Pancreas (tissue), 10 donors: Measurements from ENCODE around the gene SOX18. TPM values are rescaled to one million over a fixed set of nuclear protein-coding genes. Genes with fewer than 3 reads are reported as not detected.

ENCODE experiments used
- ATAC-seq, 4 donors: fragments of 200-7000 bp; cut with Tn5 transposase; one replicate each; pipeline versions ENCODE4 v1.8.0 to v1.9.1; 2020; ENCODE audit warnings: mild to moderate bottlenecking in 4 of 4, moderate library complexity in 4 of 4
- DNase-seq, 6 donors: peaks; one replicate each; pipeline ENCODE4 v3.0.0-alpha.2; 2020
- FAIRE-seq: peaks from 2 replicates; lab custom pipeline; 2012; peaks lifted over from hg19 to GRCh38; lab: Jason Lieb, UNC
- H3K27ac ChIP-seq, 4 donors: fragments of 200-600 bp; sonication (generic); 1 replicate in 3 of 4; 2 replicates in 1 of 4; pipeline versions ENCODE4 v1.5.0 to v1.8.0; 2020
- H3K27me3 ChIP-seq, 4 donors: fragments of 200-600 bp; one replicate each; pipeline ENCODE4 v1.8.0; 2021
- H3K36me3 ChIP-seq, 3 donors: fragments of 200-600 bp; sonication (generic) in 1 of 3; one replicate each; pipeline versions ENCODE4 v1.5.0 to v1.8.0; 2020 to 2021
- H3K4me1 ChIP-seq, 3 donors: fragments of 200-600 bp; one replicate each; pipeline ENCODE4 v1.8.0; 2021
- H3K4me3 ChIP-seq, 4 donors: fragments of 200-600 bp; sonication (generic) in 2 of 4; one replicate each; pipeline versions ENCODE4 v1.5.0 to v1.8.0; 2020 to 2021
- H3K9me3 ChIP-seq, 4 donors: fragments of 200-600 bp; one replicate each; pipeline ENCODE4 v1.8.0; 2021
- WGBS, 2 donors: extraction: QIAGEN DNeasy Blood & Tissue Kit; methylation state at CpG; one replicate each; pipeline ENCODE4 v1.1.7; 2013; 5-methylcytosine and 5-hydroxymethylcytosine counted together
- intact Hi-C, 3 donors: fragments of 100-400 bp; cut with DNase I; formaldehyde crosslinking; loops; one replicate each; pipeline versions ENCODE4 v1.11.1 to v1.14.2; 2022
- polyA plus RNA-seq, 2 donors: library from polyadenylated mRNA; stranded (reverse); fragments of 200-250 nt; gene quantifications; one replicate each; pipeline ENCODE4 v1.2.3, GENCODE V29; 2013
- total RNA-seq, 6 donors: library from RNA; stranded (reverse); fragmentation: NEBNext Ultra II Directional in 4 of 6; extraction: Animal tissue kit (Norgen Biotek cat#: 25700) in 4 of 6; gene quantifications; one replicate each; pipeline versions ENCODE4 v1.2.1 to v1.2.4, GENCODE V29; 2021 to 2023
- TF ChIP-seq, protein P1 (sequence below), 4 donors: fragments of 200-600 bp; sonication (generic) in 3 of 4; IDR thresholded peaks; one replicate each; pipeline versions ENCODE4 v1.5.0 to v1.8.0; 2021; ENCODE audit warnings: antibody characterized with exemption in 4 of 4
- donor health status: healthy with polysubstance abuse.
- donor health status: DM: no; HTN: no; CAD: no; lungs with moderate emphysema.
- donor health status: DM: no; HTN: no; CAD: no.
- donor health status: control.
- donor health status: control.
- donor health status: Bipolar disorder and iron deficiency.
- donor health status: DM: yes; HTN: yes; CAD: no.
- donor health status: DM: no; HTN: no; CAD: no.
- donor health status: DM: no; HTN: no; CAD: no.
- donor health status: DM: yes; HTN: yes; CAD: no.

Gene SOX18
- total and polyA plus RNA-seq, 8 donors, result 3.7 to 9.1 (median 6.0) TPM

DNA sequence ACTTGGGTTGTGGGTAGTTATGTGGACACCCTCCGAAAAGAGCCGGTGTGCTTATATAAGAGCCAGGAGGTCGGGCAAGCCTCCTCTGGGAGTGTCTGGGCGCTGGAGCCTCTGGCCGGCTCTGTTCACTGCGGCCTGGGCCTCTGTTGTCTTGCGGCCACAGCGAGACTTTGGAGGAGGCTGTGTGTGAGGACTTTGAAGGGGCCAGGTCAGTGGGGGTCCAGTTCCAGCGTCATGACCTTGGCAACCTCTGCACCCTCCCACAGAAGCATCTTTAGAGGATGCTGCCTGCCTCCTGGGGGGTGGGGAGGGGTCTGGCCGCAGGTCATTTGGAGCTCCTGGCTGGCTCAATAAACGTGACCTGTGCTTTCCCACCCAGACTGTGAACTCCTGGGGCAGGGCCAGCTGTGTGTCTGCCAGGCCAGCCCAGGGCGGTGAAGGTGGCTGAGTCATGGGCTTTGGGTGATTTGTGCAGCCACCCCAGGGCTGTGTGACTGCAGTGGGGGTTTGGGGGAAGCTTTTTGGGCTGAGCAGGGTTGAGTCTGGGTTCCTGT is 14.8 kb upstream of the SOX18 start:
- Histone ChIP-seq H3K4me3 (peak overlapping the region in 2 of 4 donors; percentile 79 to 92), H3K9me3 (no peaks in the 10 kb centered on the region), H3K27ac (no peak overlapping the region), H3K27me3 (no peaks in the 10 kb centered on the region), H3K36me3 (no peaks in the 10 kb centered on the region), H3K4me1 (peaks cover 0 to 5% (median 4%) of the 10 kb centered on the region in 3 donors)
- TF ChIP-seq, protein P1, sequence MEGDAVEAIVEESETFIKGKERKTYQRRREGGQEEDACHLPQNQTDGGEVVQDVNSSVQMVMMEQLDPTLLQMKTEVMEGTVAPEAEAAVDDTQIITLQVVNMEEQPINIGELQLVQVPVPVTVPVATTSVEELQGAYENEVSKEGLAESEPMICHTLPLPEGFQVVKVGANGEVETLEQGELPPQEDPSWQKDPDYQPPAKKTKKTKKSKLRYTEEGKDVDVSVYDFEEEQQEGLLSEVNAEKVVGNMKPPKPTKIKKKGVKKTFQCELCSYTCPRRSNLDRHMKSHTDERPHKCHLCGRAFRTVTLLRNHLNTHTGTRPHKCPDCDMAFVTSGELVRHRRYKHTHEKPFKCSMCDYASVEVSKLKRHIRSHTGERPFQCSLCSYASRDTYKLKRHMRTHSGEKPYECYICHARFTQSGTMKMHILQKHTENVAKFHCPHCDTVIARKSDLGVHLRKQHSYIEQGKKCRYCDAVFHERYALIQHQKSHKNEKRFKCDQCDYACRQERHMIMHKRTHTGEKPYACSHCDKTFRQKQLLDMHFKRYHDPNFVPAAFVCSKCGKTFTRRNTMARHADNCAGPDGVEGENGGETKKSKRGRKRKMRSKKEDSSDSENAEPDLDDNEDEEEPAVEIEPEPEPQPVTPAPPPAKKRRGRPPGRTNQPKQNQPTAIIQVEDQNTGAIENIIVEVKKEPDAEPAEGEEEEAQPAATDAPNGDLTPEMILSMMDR (IDR thresholded peaks at IDR 0.05), result no peak
- no peak for FAIRE-seq
- intact Hi-C loops, result no loop called here
- ATAC-seq, result peak in 1 of 4 donors; percentile 7
- peak in 1 of 6 donors; percentile 73 for DNase-seq
- WGBS, 2 donors, result 38 to 52% methylated on average over 12 of the region's 12 CpGs

DNA sequence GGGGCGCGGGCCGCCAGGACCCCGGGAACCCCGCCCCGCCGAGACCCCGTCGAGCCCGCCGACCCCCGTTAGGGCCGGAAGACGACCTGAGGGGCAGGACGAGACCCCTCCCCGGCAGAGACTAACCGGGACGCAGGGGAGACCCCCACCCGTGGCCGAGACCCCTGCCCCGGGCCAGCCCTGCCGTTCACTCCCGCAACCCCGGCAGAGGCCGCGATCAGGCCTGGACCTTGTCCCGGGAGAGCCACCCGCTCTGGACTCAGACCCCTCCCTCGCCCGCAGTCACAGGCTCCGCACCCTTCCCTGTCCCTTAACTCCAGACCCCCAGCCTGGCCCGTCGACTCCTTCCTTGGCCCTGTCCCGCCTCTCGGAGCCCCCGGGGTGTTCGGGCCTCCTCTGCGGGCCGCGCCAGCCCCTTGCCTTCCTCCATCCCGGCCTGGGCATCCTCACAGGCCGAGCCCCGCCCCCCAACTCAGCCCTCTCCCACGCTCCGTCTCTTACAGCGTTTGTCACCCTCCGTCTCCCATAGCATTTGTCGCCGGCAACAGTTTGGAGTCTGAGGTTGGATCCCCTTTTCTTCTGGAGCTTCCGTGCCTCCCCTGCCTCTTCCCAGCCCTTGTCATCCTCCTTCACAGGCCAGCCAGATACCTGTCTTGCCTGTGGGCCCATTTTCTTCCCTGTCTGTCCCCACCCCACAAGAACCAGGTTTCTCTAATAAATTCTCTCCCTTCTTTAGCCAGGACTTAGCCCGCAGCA is 14.1 kb upstream of the SOX18 start:
- DNase-seq, result peak in 2 of 6 donors; percentile 49 to 64
- Histone ChIP-seq H3K36me3 (no peaks in the 10 kb centered on the region), H3K27me3 (no peaks in the 10 kb centered on the region), H3K9me3 (no peaks in the 10 kb centered on the region), H3K4me1 (peaks cover 0 to 5% (median 4%) of the 10 kb centered on the region in 3 donors), H3K27ac (peak overlapping the region in 1 of 4 donors; percentile 39), H3K4me3 (peak overlapping the region; percentile 79 to 92 (median 87))
- peak; percentile 3 to 23 (median 8) for ATAC-seq
- WGBS, 2 donors, result 3% methylated on average over 32 to 51 of the region's 51 CpGs
- intact Hi-C loops, result no loop called here
- TF ChIP-seq, protein P1 (IDR thresholded peaks at IDR 0.05), result no peak
- no peak for FAIRE-seq

DNA sequence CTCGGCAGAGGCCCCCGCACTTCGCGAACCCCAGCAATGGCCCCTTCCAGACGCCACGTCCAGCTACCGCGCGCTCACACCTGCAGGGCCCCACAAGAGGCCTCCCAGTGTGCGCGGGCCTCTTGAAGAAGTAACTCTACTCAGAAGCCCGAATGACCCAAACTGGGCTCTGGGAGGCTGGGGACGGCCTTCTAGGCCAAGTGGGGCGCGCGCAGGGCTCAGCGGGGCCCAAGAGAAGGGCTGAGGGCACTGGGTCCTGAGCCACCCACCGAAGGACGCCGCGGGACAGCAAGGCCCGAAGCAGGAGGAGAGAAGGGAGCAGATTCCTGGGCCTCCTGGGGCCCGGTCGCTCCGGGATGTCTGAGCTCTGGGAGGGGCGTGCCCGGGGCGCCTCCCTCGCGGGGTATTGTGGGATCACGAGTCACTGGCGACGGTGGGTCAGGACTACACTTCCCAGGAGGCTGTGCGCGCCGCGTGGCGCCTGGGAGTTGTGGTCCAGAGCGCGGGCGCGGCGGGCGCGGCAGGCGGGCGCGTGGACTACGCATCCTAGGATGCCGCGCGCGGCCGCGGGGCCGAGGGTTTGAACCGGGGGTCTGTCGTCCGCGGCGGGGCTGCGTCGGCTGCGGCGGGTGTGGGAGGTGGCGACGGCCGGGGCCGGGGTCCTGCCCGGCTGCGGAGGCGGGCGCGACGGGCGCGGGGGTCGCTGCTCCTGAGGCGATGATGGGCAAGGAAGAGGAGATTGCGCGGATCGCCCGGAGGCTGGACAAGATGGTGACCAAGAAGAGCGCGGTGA is 13.4 kb upstream of the SOX18 start, which contains the start of gene TCEA2:
Gene TCEA2, plus strand, starts transcription at position 603 of the 793 bp plus-strand sequence. Its CDS starts 115 bp downstream, at position 718.
- Histone ChIP-seq H3K27ac (peak within 1 kb of the TSS; percentile 51 to 83 (median 70)), H3K4me1 (peaks cover 0 to 5% (median 4%) of the 10 kb centered on the region in 3 donors), H3K4me3 (peak within 1 kb of the TSS; percentile 79 to 92 (median 87)), H3K27me3 (no peaks in the 10 kb centered on the region), H3K9me3 (no peaks in the 10 kb centered on the region), H3K36me3 (no peaks in the 10 kb centered on the region)
- 5 to 7% methylated on average over 51 to 85 of the region's 85 CpGs for WGBS, 2 donors
- FAIRE-seq (no peak), DNase-seq (peak; percentile 95 to 99 (median 96)), ATAC-seq (peak; percentile 92 to 98 (median 98))
- TF ChIP-seq, protein P1 (IDR thresholded peaks at IDR 0.05), result no peak
- intact Hi-C loops, result no loop called here

DNA sequence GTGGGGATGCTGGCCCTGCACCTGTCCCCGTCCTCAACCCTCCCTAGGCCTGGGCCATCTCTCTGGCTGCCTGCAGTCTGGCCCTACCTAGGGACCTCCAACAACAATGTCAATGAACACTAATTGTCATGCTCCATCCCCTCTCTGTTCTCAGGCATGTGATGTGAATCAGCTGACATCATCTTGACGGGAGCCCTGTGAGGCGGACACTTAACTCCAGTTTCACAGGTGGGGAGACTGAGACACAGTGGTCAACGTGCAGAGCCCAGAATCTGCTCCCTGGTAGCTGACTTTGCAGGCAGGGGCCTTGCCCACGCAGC is 12.8 kb upstream of the SOX18 start:
- 55 to 59% methylated on average over 5 of the region's 5 CpGs for WGBS, 2 donors
- DNase-seq, result no peak
- peak overlapping the region; percentile 79 to 92 (median 87) for H3K4me3 ChIP-seq
- FAIRE-seq, result no peak
- no peaks in the 10 kb centered on the region for H3K36me3 ChIP-seq
- ATAC-seq, result peak in 1 of 4 donors; percentile 0
- H3K27ac ChIP-seq, result peak overlapping the region; percentile 51 to 83 (median 70)
- no peaks in the 10 kb centered on the region for H3K9me3 ChIP-seq
- peaks cover 0 to 5% (median 4%) of the 10 kb centered on the region in 3 donors for H3K4me1 ChIP-seq
- intact Hi-C loops, result no loop called here
- TF ChIP-seq, protein P1 (IDR thresholded peaks at IDR 0.05), result no peak
- no peaks in the 10 kb centered on the region for H3K27me3 ChIP-seq
